Measurements from ENCODE around the gene TWSG1.
"Not testable (repeated sequence)": the region's sequence is repeated elsewhere in the genome, so short reads cannot be mapped to it uniquely, and the experiment has no call there.

Gene TWSG1

GRCh38 chr18:9389706-9390105 is 55.1 kb downstream of the TWSG1 start:
- Histone ChIP-seq H2AFZ (no peak overlapping the region), H3K27me3 (ENCODE audit: control insufficient read depth, insufficient read depth, low read length) (no peaks in the 10 kb centered on the region), H3K27ac (no peak overlapping the region), H3K9me3 (ENCODE audit: control insufficient read depth, low read length) (no peaks in the 10 kb centered on the region), H3K4me2 (ENCODE audit: low read length) (no peak overlapping the region), H3K9ac (no peak overlapping the region), H3K4me1 (no peaks in the 10 kb centered on the region), H3K4me3 (ENCODE audit: low read depth, low read length) (no peak overlapping the region), H3K79me2 (no peaks in the 10 kb centered on the region), H3K36me3 (ENCODE audit: control insufficient read depth, insufficient read depth, low read length) (no peaks in the 10 kb centered on the region)
- TF ChIP-seq, protein P1, sequence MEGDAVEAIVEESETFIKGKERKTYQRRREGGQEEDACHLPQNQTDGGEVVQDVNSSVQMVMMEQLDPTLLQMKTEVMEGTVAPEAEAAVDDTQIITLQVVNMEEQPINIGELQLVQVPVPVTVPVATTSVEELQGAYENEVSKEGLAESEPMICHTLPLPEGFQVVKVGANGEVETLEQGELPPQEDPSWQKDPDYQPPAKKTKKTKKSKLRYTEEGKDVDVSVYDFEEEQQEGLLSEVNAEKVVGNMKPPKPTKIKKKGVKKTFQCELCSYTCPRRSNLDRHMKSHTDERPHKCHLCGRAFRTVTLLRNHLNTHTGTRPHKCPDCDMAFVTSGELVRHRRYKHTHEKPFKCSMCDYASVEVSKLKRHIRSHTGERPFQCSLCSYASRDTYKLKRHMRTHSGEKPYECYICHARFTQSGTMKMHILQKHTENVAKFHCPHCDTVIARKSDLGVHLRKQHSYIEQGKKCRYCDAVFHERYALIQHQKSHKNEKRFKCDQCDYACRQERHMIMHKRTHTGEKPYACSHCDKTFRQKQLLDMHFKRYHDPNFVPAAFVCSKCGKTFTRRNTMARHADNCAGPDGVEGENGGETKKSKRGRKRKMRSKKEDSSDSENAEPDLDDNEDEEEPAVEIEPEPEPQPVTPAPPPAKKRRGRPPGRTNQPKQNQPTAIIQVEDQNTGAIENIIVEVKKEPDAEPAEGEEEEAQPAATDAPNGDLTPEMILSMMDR (IDR thresholded peaks at IDR 0.05): no peak

DNA sequence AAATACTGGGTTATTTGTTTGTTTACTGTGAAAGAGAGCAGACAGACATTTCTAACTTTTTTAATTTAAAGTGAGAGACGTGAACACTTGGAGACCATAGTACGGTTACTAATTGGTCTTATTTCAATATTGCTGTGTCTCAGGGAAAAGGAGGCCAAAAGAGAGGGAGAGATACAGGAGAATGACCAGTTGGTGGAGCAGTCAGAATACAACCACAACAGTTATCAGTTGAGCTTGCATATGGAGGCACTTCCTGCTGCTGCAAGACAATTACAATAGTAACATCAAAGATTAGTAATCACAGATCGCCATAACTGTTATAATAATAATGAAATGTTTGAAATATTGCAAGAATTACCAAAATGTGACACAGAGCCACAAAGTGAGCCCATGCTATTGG is 58.2 kb downstream of the TWSG1 start:
- Histone ChIP-seq H3K4me3 (ENCODE audit: low read depth, low read length) (no peak overlapping the region), H3K27ac (no peak overlapping the region), H3K9me3 (ENCODE audit: control insufficient read depth, low read length) (no peaks in the 10 kb centered on the region), H3K9ac (no peak overlapping the region), H2AFZ (no peak overlapping the region), H3K36me3 (ENCODE audit: control insufficient read depth, insufficient read depth, low read length) (no peaks in the 10 kb centered on the region), H3K79me2 (no peaks in the 10 kb centered on the region), H3K4me1 (no peaks in the 10 kb centered on the region), H3K4me2 (ENCODE audit: low read length) (no peak overlapping the region), H3K27me3 (ENCODE audit: control insufficient read depth, insufficient read depth, low read length) (no peaks in the 10 kb centered on the region)
- TF ChIP-seq, protein P1 (IDR thresholded peaks at IDR 0.05): peak; percentile 20

DNA sequence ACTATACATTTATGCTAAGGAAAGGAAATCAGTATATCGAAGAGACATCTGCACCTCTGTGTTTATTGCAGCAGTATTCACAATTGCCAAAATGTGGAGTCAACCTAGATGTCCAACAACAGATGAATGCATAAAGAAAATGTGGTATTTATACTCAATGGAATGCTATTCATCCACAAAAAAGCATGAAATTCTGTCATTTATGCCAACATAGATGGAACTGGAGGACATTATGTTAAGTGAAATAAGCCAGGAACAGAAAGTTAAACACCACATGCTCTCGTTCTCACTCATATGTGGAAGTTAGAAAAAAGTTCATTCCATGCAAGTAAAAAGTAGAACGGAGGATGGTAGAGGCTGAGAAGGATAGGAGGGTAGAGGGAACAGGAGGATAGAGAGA is 59.5 kb downstream of the TWSG1 start:
- Histone ChIP-seq H3K27me3 (ENCODE audit: control insufficient read depth, insufficient read depth, low read length) (no peaks in the 10 kb centered on the region), H3K27ac (no peak overlapping the region), H2AFZ (no peak overlapping the region), H3K79me2 (no peaks in the 10 kb centered on the region), H3K9me3 (ENCODE audit: control insufficient read depth, low read length) (no peaks in the 10 kb centered on the region), H3K36me3 (ENCODE audit: control insufficient read depth, insufficient read depth, low read length) (no peaks in the 10 kb centered on the region), H3K9ac (no peak overlapping the region), H3K4me3 (ENCODE audit: low read depth, low read length) (no peak overlapping the region), H3K4me1 (no peaks in the 10 kb centered on the region), H3K4me2 (ENCODE audit: low read length) (no peak overlapping the region)
- TF ChIP-seq, protein P1 (IDR thresholded peaks at IDR 0.05): no peak

- Histone ChIP-seq H3K27ac (no peak overlapping the region), H3K36me3 (ENCODE audit: control insufficient read depth, insufficient read depth, low read length) (no peaks in the 10 kb centered on the region), H3K4me3 (ENCODE audit: low read depth, low read length) (no peak overlapping the region), H3K4me1 (no peaks in the 10 kb centered on the region), H3K79me2 (no peaks in the 10 kb centered on the region), H3K27me3 (ENCODE audit: control insufficient read depth, insufficient read depth, low read length) (no peaks in the 10 kb centered on the region), H3K4me2 (ENCODE audit: low read length) (no peak overlapping the region), H3K9ac (no peak overlapping the region), H2AFZ (no peak overlapping the region), H3K9me3 (ENCODE audit: control insufficient read depth, low read length) (no peaks in the 10 kb centered on the region)
- TF ChIP-seq, protein P1 (IDR thresholded peaks at IDR 0.05): no peak
Measured at GRCh38 chr18:9400197-9400596, 65.6 kb downstream of the TWSG1 start.

- Histone ChIP-seq H3K27ac (no peak overlapping the region), H2AFZ (no peak overlapping the region), H3K27me3 (ENCODE audit: control insufficient read depth, insufficient read depth, low read length) (no peaks in the 10 kb centered on the region), H3K36me3 (ENCODE audit: control insufficient read depth, insufficient read depth, low read length) (no peaks in the 10 kb centered on the region), H3K79me2 (no peaks in the 10 kb centered on the region), H3K4me1 (no peaks in the 10 kb centered on the region), H3K4me3 (ENCODE audit: low read depth, low read length) (no peak overlapping the region), H3K9me3 (ENCODE audit: control insufficient read depth, low read length) (no peaks in the 10 kb centered on the region), H3K4me2 (ENCODE audit: low read length) (no peak overlapping the region), H3K9ac (no peak overlapping the region)
- TF ChIP-seq, protein P1 (IDR thresholded peaks at IDR 0.05): no peak
Measured at GRCh38 chr18:9401176-9401575, 66.6 kb downstream of the TWSG1 start.

DNA sequence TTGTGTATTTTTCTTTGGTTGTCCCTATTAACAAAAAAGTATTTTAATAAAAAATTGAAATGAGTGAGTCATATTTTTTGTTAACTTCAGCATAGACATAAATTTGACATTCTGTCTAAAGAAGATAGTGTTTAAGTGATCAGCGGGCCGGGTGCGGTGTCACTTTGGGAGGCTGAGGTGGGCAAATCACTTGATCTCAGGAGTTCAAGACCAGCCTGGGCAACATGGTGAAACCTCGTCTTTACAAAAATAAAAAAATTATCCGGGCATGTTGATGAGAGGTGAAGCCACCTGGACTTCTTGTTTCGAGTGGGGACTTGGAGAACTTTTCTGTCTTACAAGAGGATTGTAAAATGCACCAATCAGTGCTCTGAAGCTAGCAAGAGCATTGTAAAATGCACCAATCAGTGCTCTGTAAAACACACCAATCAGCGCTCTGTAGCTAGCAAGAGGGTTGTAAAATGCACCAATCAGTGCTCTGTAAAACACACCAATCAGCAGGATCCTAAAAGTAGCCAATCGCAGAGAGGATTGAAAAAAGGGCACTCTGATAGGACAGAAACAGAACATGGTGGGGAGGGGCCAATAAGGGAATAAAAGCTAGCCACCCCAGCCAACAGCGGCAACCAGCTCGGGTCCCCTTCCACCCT is 67.9 kb downstream of the TWSG1 start:
- not testable (repeated sequence) for H3K4me2 ChIP-seq (ENCODE audit: low read length); H3K9me3 ChIP-seq (ENCODE audit: control insufficient read depth, low read length); H3K27me3 ChIP-seq (ENCODE audit: control insufficient read depth, insufficient read depth, low read length); H3K36me3 ChIP-seq (ENCODE audit: control insufficient read depth, insufficient read depth, low read length); H3K4me3 ChIP-seq (ENCODE audit: low read depth, low read length); H2AFZ ChIP-seq; H3K4me1 ChIP-seq; H3K27ac ChIP-seq; H3K79me2 ChIP-seq; H3K9ac ChIP-seq
